Sigmoid colon (tissue), 7 donors: ENCODE data around the gene HPRT1. TPM values are rescaled to one million over a fixed set of nuclear protein-coding genes. Genes with fewer than 3 reads are reported as not detected.

Experiments used
- DNase-seq: peaks from one replicate; pipeline ENCODE4 v3.0.0-alpha.2; 2019
- H3K27ac ChIP-seq, 4 donors: fragments of 200-600 bp; sonication (generic); one replicate each; pipeline ENCODE4 v1.5.1; 2016 to 2019; ENCODE audit warnings: mild to moderate bottlenecking in 1 of 4
- H3K27me3 ChIP-seq, 3 donors: fragments of 200-600 bp; sonication (generic); one replicate each; pipeline ENCODE4 v1.5.1; 2019; ENCODE audit warnings: mild to moderate bottlenecking in 1 of 3
- H3K36me3 ChIP-seq, 4 donors: fragments of 200-600 bp; sonication (generic); one replicate each; pipeline ENCODE4 v1.5.1; 2016 to 2019
- H3K4me1 ChIP-seq, 4 donors: fragments of 200-600 bp; sonication (generic); one replicate each; pipeline ENCODE4 v1.5.1; 2017 to 2019
- H3K4me3 ChIP-seq, 4 donors: fragments of 200-600 bp; sonication (generic); one replicate each; pipeline ENCODE4 v1.5.1; 2017 to 2019; ENCODE audit warnings: mild to moderate bottlenecking in 2 of 4, moderate library complexity in 1 of 4
- H3K9me3 ChIP-seq, 4 donors: fragments of 200-600 bp in 3 of 4; sonication (generic) in 3 of 4; one replicate each; pipeline versions ENCODE4 v1.5.1 to v1.6.1; 2013 to 2019
- EP300 ChIP-seq, 4 donors: sonication (generic); formaldehyde crosslinking; IDR thresholded peaks; one replicate each; pipeline ENCODE4 v1.6.1; 2017; ENCODE audit warnings: antibody characterized with exemption in 4 of 4
- POLR2A ChIP-seq, 2 donors: fragments of 450-650 bp; IDR thresholded peaks; one replicate each; pipeline ENCODE4 v1.6.1; 2016; ENCODE audit warnings: antibody characterized with exemption in 2 of 2, mild to moderate bottlenecking in 2 of 2, moderate library complexity in 2 of 2
- POLR2AphosphoS5 ChIP-seq, 4 donors: sonication (generic); formaldehyde crosslinking; IDR thresholded peaks; one replicate each; pipeline ENCODE4 v1.6.1; 2017; ENCODE audit warnings: antibody characterized with exemption in 4 of 4
- WGBS, 2 donors: extraction: QIAGEN DNeasy Blood & Tissue Kit; methylation state at CpG; one replicate each; pipeline ENCODE4 v1.1.7; 2013; 5-methylcytosine and 5-hydroxymethylcytosine counted together
- intact Hi-C: fragments of 100-400 bp; cut with DNase I; formaldehyde crosslinking; loops from one replicate; pipeline ENCODE4 v1.15.1; 2023
- polyA plus RNA-seq, 3 donors: library from polyadenylated mRNA; stranded (reverse); fragments of 200-250 nt; gene quantifications; one replicate each; pipeline ENCODE4 v1.2.3, GENCODE V29; 2013
- total RNA-seq, 4 donors: library from RNA; depleted of rRNA; stranded (reverse); fragments of >200 nt; gene quantifications; one replicate each; pipeline ENCODE4 v1.1.0, GENCODE V29; 2016
- TF ChIP-seq, protein P1 (sequence below), 4 experiments: fragments of 450-650 bp in 3 of 4; fragments of 200-600 bp in 1 of 4; IDR thresholded peaks; one replicate each; pipeline ENCODE4 v1.5.1; 2016 to 2019; ENCODE audit warnings: antibody characterized with exemption in 4 of 4, mild to moderate bottlenecking in 3 of 4, moderate library complexity in 2 of 4
- donor health status: healthy with polysubstance abuse.
- donor health status: Bipolar disorder and iron deficiency.
- donor health status: healthy.

The HPRT1 gene
- total and polyA plus RNA-seq, 7 donors, result 7.8 to 46.0 (median 15.0) TPM

DNA sequence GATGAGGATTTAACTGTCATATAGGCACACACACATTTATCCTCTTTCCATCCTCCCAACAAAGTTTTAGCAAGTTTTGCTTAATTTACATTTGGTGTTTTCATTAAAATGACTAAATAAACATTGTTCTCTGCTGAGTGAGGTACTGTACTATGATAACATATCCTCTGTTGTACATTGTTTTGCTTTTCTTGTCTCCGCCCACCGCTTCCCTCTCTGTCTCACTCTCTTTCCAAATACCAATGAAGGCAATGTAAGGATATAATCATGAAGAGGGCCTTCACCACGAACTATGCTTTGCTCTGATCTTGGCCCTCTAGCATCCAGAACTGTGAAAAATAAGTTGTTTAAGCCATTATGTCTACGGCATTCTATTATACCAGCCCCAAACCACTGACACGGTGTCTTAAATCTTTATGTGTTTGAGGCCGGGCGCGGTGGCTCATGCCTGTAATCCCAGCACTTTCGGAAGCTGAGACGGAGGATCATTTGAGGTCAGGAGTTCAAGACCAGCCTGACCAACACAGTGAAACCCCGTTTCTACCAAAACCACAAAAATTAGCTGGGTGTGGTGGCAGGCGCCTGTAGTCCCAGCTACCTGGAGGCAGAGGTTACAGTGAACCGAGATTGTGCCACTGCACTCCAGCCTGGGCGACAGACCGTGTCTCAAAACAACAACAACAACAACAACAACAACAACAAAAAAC is 65.3 kb downstream of the HPRT1 start:
- no peak for DNase-seq
- H3K27me3 ChIP-seq, result no peaks in the 10 kb centered on the region
- 87 to 89% methylated on average over 15 of the region's 15 CpGs for WGBS, 2 donors
- no peak overlapping the region for H3K4me3 ChIP-seq
- no peaks in the 10 kb centered on the region for H3K36me3 ChIP-seq
- TF ChIP-seq EP300 (IDR thresholded peaks at IDR 0.05) (no peak), POLR2AphosphoS5 (IDR thresholded peaks at IDR 0.05) (no peak), POLR2A (IDR thresholded peaks at IDR 0.05) (no peak)
- TF ChIP-seq, protein P1, sequence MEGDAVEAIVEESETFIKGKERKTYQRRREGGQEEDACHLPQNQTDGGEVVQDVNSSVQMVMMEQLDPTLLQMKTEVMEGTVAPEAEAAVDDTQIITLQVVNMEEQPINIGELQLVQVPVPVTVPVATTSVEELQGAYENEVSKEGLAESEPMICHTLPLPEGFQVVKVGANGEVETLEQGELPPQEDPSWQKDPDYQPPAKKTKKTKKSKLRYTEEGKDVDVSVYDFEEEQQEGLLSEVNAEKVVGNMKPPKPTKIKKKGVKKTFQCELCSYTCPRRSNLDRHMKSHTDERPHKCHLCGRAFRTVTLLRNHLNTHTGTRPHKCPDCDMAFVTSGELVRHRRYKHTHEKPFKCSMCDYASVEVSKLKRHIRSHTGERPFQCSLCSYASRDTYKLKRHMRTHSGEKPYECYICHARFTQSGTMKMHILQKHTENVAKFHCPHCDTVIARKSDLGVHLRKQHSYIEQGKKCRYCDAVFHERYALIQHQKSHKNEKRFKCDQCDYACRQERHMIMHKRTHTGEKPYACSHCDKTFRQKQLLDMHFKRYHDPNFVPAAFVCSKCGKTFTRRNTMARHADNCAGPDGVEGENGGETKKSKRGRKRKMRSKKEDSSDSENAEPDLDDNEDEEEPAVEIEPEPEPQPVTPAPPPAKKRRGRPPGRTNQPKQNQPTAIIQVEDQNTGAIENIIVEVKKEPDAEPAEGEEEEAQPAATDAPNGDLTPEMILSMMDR (IDR thresholded peaks at IDR 0.05), result no peak
- intact Hi-C loops, result no loop called here
- no peaks in the 10 kb centered on the region for H3K9me3 ChIP-seq
- H3K4me1 ChIP-seq, result no peaks in the 10 kb centered on the region
- H3K27ac ChIP-seq, result no peak overlapping the region

DNA sequence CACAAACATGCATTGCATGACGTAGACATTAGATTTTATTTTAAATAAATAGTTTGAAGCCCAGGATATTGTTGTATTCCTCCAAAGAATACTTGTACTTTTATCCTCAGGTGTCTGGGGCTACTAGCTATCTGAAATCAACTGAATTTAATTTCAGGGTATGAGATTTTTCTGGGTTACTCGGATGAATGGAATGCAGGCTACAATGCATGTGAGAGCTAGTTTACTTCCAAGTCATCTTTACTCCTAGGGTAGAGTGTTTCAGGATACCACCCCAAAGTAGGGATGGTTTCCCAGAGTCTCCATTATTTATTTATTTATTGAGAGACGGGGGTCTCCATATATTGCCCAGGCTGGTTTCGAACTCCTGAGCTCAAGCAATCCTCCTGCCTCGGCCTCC is 66.4 kb downstream of the HPRT1 start:
- Histone ChIP-seq H3K4me1 (no peaks in the 10 kb centered on the region), H3K4me3 (no peak overlapping the region), H3K27me3 (no peaks in the 10 kb centered on the region), H3K9me3 (no peaks in the 10 kb centered on the region), H3K27ac (no peak overlapping the region), H3K36me3 (no peaks in the 10 kb centered on the region)
- no peak for DNase-seq
- TF ChIP-seq, protein P1 (IDR thresholded peaks at IDR 0.05), result no peak
- TF ChIP-seq POLR2AphosphoS5 (IDR thresholded peaks at IDR 0.05), result no peak
- TF ChIP-seq EP300 (IDR thresholded peaks at IDR 0.05), result no peak
- no peak for TF ChIP-seq POLR2A (IDR thresholded peaks at IDR 0.05)
- 94 to 97% methylated on average over 5 of the region's 5 CpGs for WGBS, 2 donors
- intact Hi-C loops, result no loop called here

DNA sequence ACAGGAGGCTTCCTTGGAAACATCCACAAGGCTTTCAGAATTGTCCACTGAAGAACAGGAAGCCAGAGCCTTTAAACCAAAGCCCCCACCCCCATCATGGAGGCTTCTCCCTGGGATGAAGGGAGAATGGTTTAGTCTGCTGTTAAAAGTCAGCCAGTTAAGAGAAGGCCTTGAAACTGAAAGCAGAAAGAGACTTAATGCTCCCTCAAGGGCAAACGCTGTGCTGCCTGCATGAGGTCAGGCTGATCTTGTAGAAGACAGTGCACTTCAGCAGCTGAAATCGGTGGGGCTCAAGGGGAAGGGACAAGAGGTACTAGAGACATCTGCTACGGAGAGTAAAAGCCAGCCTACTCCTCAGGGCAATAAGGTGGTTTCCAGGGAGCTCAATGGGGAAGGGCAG is 69.0 kb downstream of the HPRT1 start:
- intact Hi-C loops, result no loop called here
- Histone ChIP-seq H3K36me3 (no peaks in the 10 kb centered on the region), H3K4me1 (no peaks in the 10 kb centered on the region), H3K27ac (no peak overlapping the region), H3K4me3 (no peak overlapping the region), H3K27me3 (no peaks in the 10 kb centered on the region), H3K9me3 (no peaks in the 10 kb centered on the region)
- DNase-seq, result no peak
- TF ChIP-seq, protein P1 (IDR thresholded peaks at IDR 0.05), result no peak
- TF ChIP-seq POLR2AphosphoS5 (IDR thresholded peaks at IDR 0.05) (no peak), EP300 (IDR thresholded peaks at IDR 0.05) (no peak), POLR2A (IDR thresholded peaks at IDR 0.05) (no peak)
- WGBS, 2 donors, result 39 to 46% methylated on average over 3 of the region's 3 CpGs

DNA sequence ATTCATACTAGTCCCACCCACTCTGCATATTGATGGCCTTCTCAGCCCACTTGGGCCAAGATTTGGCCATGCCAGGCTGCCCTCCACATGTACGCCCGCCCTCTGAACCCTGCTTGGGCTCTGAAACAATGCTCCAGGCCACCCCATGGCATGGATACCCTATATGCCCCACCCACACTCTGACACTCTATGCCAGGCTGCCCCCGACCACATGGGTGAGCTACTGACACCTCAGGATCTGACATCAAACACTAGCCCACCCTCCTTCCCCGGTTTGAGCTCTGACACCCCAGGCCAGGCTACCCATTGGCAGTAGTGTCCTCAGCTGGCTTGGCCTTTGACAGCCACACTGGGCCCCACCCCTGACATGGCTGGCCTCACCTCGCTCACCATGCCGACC is 69.5 kb downstream of the HPRT1 start:
- no peak for DNase-seq
- H3K36me3 ChIP-seq, result no peaks in the 10 kb centered on the region
- no peaks in the 10 kb centered on the region for H3K9me3 ChIP-seq
- WGBS, 2 donors, result 90 to 94% methylated on average over 6 of the region's 6 CpGs
- no peaks in the 10 kb centered on the region for H3K4me1 ChIP-seq
- TF ChIP-seq, protein P1 (IDR thresholded peaks at IDR 0.05), result no peak
- no peak for TF ChIP-seq POLR2AphosphoS5 (IDR thresholded peaks at IDR 0.05)
- no peak for TF ChIP-seq POLR2A (IDR thresholded peaks at IDR 0.05)
- TF ChIP-seq EP300 (IDR thresholded peaks at IDR 0.05), result no peak
- no peaks in the 10 kb centered on the region for H3K27me3 ChIP-seq
- intact Hi-C loops, result no loop called here
- no peak overlapping the region for H3K4me3 ChIP-seq
- no peak overlapping the region for H3K27ac ChIP-seq

DNA sequence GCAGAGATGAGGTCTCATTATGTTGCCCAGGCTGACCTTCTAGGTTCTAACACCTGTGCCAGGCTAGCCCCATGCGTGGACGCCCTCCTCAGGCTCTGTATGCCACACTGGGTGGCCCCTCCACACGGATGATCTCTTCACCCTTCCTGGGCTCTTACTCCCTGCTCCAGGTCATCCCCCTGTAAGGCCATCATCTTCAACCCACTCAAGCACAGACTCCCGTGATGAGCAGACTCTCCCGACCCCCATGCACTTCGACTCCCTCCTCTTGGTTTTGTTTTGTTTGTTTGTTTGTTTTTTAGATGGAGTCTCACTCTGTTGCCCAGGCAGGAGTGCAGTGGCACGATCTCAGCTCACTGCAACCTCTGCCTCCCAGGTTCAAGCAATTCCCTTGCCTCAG is 70.9 kb downstream of the HPRT1 start:
- WGBS, 2 donors, result 88 to 94% methylated on average over 7 of the region's 7 CpGs

More for the DNA sequence above, 70.9 kb downstream of the HPRT1 start:
- H3K27me3 ChIP-seq, result no peaks in the 10 kb centered on the region
- no peak for DNase-seq
- no peaks in the 10 kb centered on the region for H3K36me3 ChIP-seq
- no peaks in the 10 kb centered on the region for H3K4me1 ChIP-seq
- no peak overlapping the region for H3K4me3 ChIP-seq
- no peaks in the 10 kb centered on the region for H3K9me3 ChIP-seq
- no peak overlapping the region for H3K27ac ChIP-seq
- TF ChIP-seq POLR2A (IDR thresholded peaks at IDR 0.05), result no peak
- TF ChIP-seq, protein P1 (IDR thresholded peaks at IDR 0.05), result no peak
- TF ChIP-seq POLR2AphosphoS5 (IDR thresholded peaks at IDR 0.05), result no peak
- TF ChIP-seq EP300 (IDR thresholded peaks at IDR 0.05), result no peak
- intact Hi-C loops, result no loop called here
